ENCODE data around the gene CBY1.

DNA sequence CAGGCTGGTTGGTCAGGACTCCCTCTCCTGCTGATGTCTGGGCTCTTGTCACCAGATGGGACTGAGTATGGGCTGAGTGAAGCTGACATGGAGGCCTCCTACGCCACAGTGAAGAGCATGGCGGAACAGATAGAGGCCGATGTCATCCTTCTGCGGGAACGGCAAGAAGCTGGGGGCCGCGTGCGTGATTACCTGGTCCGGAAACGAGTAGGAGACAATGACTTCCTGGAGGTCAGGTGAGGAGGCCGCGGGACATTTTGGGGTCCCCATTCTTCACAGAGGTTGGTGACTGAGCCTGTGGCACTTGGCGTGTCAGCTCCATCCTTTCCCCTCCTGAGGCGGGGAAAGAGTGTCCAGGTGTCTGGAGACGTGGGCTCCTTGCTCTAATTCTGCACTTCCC is 59.4 kb downstream of the CBY1 start:
- TF ChIP-seq, protein P1, sequence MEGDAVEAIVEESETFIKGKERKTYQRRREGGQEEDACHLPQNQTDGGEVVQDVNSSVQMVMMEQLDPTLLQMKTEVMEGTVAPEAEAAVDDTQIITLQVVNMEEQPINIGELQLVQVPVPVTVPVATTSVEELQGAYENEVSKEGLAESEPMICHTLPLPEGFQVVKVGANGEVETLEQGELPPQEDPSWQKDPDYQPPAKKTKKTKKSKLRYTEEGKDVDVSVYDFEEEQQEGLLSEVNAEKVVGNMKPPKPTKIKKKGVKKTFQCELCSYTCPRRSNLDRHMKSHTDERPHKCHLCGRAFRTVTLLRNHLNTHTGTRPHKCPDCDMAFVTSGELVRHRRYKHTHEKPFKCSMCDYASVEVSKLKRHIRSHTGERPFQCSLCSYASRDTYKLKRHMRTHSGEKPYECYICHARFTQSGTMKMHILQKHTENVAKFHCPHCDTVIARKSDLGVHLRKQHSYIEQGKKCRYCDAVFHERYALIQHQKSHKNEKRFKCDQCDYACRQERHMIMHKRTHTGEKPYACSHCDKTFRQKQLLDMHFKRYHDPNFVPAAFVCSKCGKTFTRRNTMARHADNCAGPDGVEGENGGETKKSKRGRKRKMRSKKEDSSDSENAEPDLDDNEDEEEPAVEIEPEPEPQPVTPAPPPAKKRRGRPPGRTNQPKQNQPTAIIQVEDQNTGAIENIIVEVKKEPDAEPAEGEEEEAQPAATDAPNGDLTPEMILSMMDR (conservative IDR thresholded peaks at IDR 0.05 in 1 of 2, IDR thresholded peaks at IDR 0.05 in 1 of 2; ENCODE audit: extremely low read depth in 1 of 2, insufficient read depth in 1 of 2, low read depth in 1 of 2, low read length in 2 of 2), result no peak
- TF ChIP-seq EZH2 (IDR thresholded peaks at IDR 0.05; ENCODE audit: borderline replicate concordance, low read length), result no peak
